HG02759 (cell line): ENCODE results near the gene DNAH12.

Source experiments
- ATAC-seq: cut with Tn5 transposase; IDR thresholded peaks from one replicate; pipeline ENCODE4 v1.9.1; 2021; ENCODE audit warnings: mild to moderate bottlenecking, moderate library complexity; ENCODE audit not compliant: unreplicated experiment

DNAH12 gene

GRCh38 chr3:57544181-57545125, at the start of gene DNAH12:
Gene DNAH12 (minus strand): TSS chr3:57544344. CDS start chr3:57542870, 1,474 bp downstream.
- ATAC-seq, result no peak

- no peak for ATAC-seq
These were observed 48.2 kb upstream of the DNAH12 start for GRCh38 chr3:57592306-57592705.

- no peak for ATAC-seq
These were observed 43.8 kb upstream of the DNAH12 start for GRCh38 chr3:57587905-57588304.

- no peak for ATAC-seq
These were observed 42.6 kb upstream of the DNAH12 start for GRCh38 chr3:57586778-57587177.

- ATAC-seq, result no peak
These were observed 39.4 kb upstream of the DNAH12 start for GRCh38 chr3:57583544-57583943.

- ATAC-seq, result no peak
These were observed 38.5 kb upstream of the DNAH12 start for GRCh38 chr3:57582474-57583168.

GRCh38 chr3:57577801-57578200, 33.7 kb upstream of the DNAH12 start:
- no peak for ATAC-seq

GRCh38 chr3:57575966-57576626, 32.0 kb upstream of the DNAH12 start:
- no peak for ATAC-seq

- no peak for ATAC-seq
These were observed 28.0 kb upstream of the DNAH12 start for GRCh38 chr3:57572096-57572495.

- no peak for ATAC-seq
These were observed 26.7 kb upstream of the DNAH12 start for GRCh38 chr3:57570878-57571277.

GRCh38 chr3:57569859-57570450, 25.8 kb upstream of the DNAH12 start:
- ATAC-seq, result no peak

- no peak for ATAC-seq
These were observed 15.4 kb upstream of the DNAH12 start for GRCh38 chr3:57559526-57559925.

GRCh38 chr3:57557085-57557537, 13.0 kb upstream of the DNAH12 start:
- ATAC-seq, result peak; percentile 8

- ATAC-seq, result peak; percentile 36
These were observed 12.4 kb upstream of the DNAH12 start for GRCh38 chr3:57556459-57557084.

GRCh38 chr3:57555738-57556458, 11.8 kb upstream of the DNAH12 start, which contains the start of gene PDE12:
Gene PDE12 (plus strand): TSS chr3:57556274. CDS start chr3:57556380, 106 bp downstream.
- peak; percentile 89 for ATAC-seq

GRCh38 chr3:57555306-57555705, 11.2 kb upstream of the DNAH12 start:
- no peak for ATAC-seq

- ATAC-seq, result no peak
These were observed 2.5 kb upstream of the DNAH12 start for GRCh38 chr3:57546616-57547015.

- no peak for ATAC-seq
These were observed 1.6 kb upstream of the DNAH12 start for GRCh38 chr3:57545636-57546268.

GRCh38 chr3:57538465-57538864, 5.7 kb downstream of the DNAH12 start:
- no peak for ATAC-seq
